PFSK-1 (cell line): ENCODE data around the gene EFTUD2.

Experiments
- TAF1 ChIP-seq: IDR thresholded peaks from 2 replicates; pipeline ENCODE4 v1.6.1; 2012; ENCODE audit warnings: low read length, control low read depth, borderline replicate concordance; ENCODE audit not compliant: insufficient read depth
- TF ChIP-seq, protein P1 (sequence below), 2 experiments: IDR thresholded peaks; 2 replicates each; pipeline versions ENCODE4 v1.6.1 to v1.8.0; 2011 to 2012; ENCODE audit warnings: low read depth in 2 of 2, low read length in 2 of 2, control low read depth in 1 of 2, inconsistent platforms in 1 of 2, mild to moderate bottlenecking in 1 of 2, moderate library complexity in 1 of 2; ENCODE audit not compliant: insufficient read depth in 1 of 2

DNA sequence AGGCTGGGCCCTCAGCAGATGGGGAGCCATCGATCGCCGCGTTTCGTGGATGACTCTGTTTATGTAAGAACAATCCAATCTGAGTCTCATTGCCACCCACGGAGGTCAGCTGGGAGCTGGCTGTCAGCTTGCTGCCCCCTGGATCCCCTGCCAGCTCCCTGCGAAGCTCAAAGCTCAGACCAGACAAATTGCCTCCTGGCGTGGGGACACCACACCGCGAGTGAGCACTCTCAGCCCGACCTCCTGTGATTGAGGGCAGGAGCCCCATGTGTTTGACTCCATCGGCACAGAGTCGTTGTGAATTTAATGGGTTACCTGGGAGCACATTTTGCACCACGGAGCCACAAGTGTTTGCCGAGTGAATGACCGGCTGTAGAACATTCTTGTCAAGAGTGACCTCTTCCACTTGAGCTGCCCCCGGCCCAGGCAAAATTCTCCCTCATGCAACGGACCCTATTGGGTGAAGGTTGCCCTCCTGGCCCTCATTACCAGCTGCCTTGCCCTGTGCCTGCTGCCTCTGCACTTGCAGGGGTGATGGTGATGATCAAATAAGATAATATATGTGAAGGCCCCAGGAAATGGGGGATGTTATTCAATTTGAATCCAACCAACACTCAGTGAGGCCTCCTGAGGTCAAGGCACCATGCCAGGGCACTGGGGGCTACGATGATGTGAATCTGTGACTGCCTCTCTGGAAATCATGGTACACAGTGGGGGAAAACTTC lies 23.7 kb upstream of the EFTUD2 start:
- TF ChIP-seq TAF1 = no peak
- TF ChIP-seq, protein P1, sequence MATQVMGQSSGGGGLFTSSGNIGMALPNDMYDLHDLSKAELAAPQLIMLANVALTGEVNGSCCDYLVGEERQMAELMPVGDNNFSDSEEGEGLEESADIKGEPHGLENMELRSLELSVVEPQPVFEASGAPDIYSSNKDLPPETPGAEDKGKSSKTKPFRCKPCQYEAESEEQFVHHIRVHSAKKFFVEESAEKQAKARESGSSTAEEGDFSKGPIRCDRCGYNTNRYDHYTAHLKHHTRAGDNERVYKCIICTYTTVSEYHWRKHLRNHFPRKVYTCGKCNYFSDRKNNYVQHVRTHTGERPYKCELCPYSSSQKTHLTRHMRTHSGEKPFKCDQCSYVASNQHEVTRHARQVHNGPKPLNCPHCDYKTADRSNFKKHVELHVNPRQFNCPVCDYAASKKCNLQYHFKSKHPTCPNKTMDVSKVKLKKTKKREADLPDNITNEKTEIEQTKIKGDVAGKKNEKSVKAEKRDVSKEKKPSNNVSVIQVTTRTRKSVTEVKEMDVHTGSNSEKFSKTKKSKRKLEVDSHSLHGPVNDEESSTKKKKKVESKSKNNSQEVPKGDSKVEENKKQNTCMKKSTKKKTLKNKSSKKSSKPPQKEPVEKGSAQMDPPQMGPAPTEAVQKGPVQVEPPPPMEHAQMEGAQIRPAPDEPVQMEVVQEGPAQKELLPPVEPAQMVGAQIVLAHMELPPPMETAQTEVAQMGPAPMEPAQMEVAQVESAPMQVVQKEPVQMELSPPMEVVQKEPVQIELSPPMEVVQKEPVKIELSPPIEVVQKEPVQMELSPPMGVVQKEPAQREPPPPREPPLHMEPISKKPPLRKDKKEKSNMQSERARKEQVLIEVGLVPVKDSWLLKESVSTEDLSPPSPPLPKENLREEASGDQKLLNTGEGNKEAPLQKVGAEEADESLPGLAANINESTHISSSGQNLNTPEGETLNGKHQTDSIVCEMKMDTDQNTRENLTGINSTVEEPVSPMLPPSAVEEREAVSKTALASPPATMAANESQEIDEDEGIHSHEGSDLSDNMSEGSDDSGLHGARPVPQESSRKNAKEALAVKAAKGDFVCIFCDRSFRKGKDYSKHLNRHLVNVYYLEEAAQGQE (IDR thresholded peaks at IDR 0.05; ENCODE audit: insufficient read depth in 1 of 2, low read depth in 2 of 2, low read length in 2 of 2) = no peak
